ENCODE data around the gene DNAJC1.
"Not testable (repeated sequence)": the region's sequence is repeated elsewhere in the genome, so short reads cannot be mapped to it uniquely, and the experiment has no call there.

DNAJC1 gene

GRCh38 chr10:21721000-21721665, 282.4 kb downstream of the DNAJC1 start:
- no peak for DNase-seq

- no peak for DNase-seq
Measured at GRCh38 chr10:21720090-21720489, 283.4 kb downstream of the DNAJC1 start.

GRCh38 chr10:21719502-21719901, 284.0 kb downstream of the DNAJC1 start:
- DNase-seq: no peak

- DNase-seq: not testable (repeated sequence)
Measured at GRCh38 chr10:21717437-21718054, 286.0 kb downstream of the DNAJC1 start.

GRCh38 chr10:21715531-21716195, 287.9 kb downstream of the DNAJC1 start:
- DNase-seq: no peak

GRCh38 chr10:21712975-21713374, 290.6 kb downstream of the DNAJC1 start:
- DNase-seq: no peak

- DNase-seq: no peak
Measured at GRCh38 chr10:21707498-21707897, 296.0 kb downstream of the DNAJC1 start.

Measured in T-helper 9 cell (primary cell).